Stomach (tissue), 9 donors: Measurements from ENCODE around the gene GRIN3A. TPM values are rescaled to one million over a fixed set of nuclear protein-coding genes. Genes with fewer than 3 reads are reported as not detected.
"Not testable (repeated sequence)": the region's sequence is repeated elsewhere in the genome, so short reads cannot be mapped to it uniquely, and the experiment has no call there.

Experiments used
- DNase-seq, 2 donors: peaks; one replicate each; pipeline versions ENCODE4 v3.0.0 to v3.0.0-alpha.2; 2013 to 2019
- H3K27ac ChIP-seq, 5 donors: fragments of 200-600 bp in 4 of 5; sonication (generic) in 4 of 5; one replicate each; pipeline ENCODE4 v1.5.1; 2013 to 2019; ENCODE audit warnings: mild to moderate bottlenecking in 1 of 5, moderate library complexity in 1 of 5
- H3K27me3 ChIP-seq, 3 donors: fragments of 200-600 bp; sonication (generic); one replicate each; pipeline ENCODE4 v1.5.1; 2017 to 2019; ENCODE audit warnings: mixed run types in 1 of 3
- H3K36me3 ChIP-seq, 4 donors: fragments of 200-600 bp; sonication (generic); 1 replicate in 3 of 4; 2 replicates in 1 of 4; pipeline ENCODE4 v1.5.1; 2016 to 2019
- H3K4me1 ChIP-seq, 4 donors: fragments of 200-600 bp; sonication (generic); one replicate each; pipeline ENCODE4 v1.5.1; 2016 to 2019
- H3K4me3 ChIP-seq, 4 donors: fragments of 200-600 bp; sonication (generic) in 3 of 4; one replicate each; pipeline ENCODE4 v1.5.1; 2016 to 2019; ENCODE audit warnings: mild to moderate bottlenecking in 1 of 4
- H3K9me3 ChIP-seq, 4 donors: fragments of 200-600 bp; sonication (generic); one replicate each; pipeline ENCODE4 v1.5.1; 2016 to 2019
- EP300 ChIP-seq: sonication (generic); formaldehyde crosslinking; IDR thresholded peaks from one replicate; pipeline ENCODE4 v1.6.1; 2017; ENCODE audit warnings: antibody characterized with exemption
- POLR2A ChIP-seq, 4 donors: fragments of 450-650 bp; IDR thresholded peaks; one replicate each; pipeline ENCODE4 v1.6.1; 2016; ENCODE audit warnings: antibody characterized with exemption in 4 of 4, control low read depth in 2 of 4, mild to moderate bottlenecking in 1 of 4, moderate library complexity in 1 of 4
- POLR2AphosphoS5 ChIP-seq, 3 donors: sonication (generic); formaldehyde crosslinking; IDR thresholded peaks; one replicate each; pipeline ENCODE4 v1.6.1; 2016; ENCODE audit warnings: antibody characterized with exemption in 3 of 3
- WGBS, 5 donors: extraction: QIAGEN DNeasy Blood & Tissue Kit in 3 of 5; methylation state at CpG; one replicate each; pipeline versions ENCODE4 v1.1.5 to v1.1.7; 2013 to 2018; 5-methylcytosine and 5-hydroxymethylcytosine counted together
- intact Hi-C: fragments of 100-400 bp; cut with DNase I; formaldehyde crosslinking; loops from one replicate; pipeline ENCODE4 v1.15.1; 2023; ENCODE audit warnings: low total_unique reads
- polyA plus RNA-seq, 3 donors: library from polyadenylated mRNA; stranded (reverse); fragments of 200-250 nt; gene quantifications; one replicate each; pipeline ENCODE4 v1.2.3, GENCODE V29; 2013
- total RNA-seq, 5 donors: library from RNA; depleted of rRNA; stranded (reverse); fragments of >200 nt; gene quantifications; one replicate each; pipeline versions ENCODE4 v1.1.0 to v1.2.3, GENCODE V29; 2014 to 2016
- TF ChIP-seq, protein P1 (sequence below), 7 experiments: fragments of 450-650 bp in 4 of 7; fragments of 200-600 bp in 3 of 7; sonication (generic) in 3 of 7; IDR thresholded peaks; one replicate each; pipeline ENCODE4 v1.5.1; 2016 to 2019; ENCODE audit warnings: antibody characterized with exemption in 7 of 7, control low read depth in 2 of 7, mild to moderate bottlenecking in 1 of 7
- donor health status: healthy with polysubstance abuse.
- donor health status: Bipolar disorder and iron deficiency.
- donor health status: healthy.

Gene GRIN3A
- total and polyA plus RNA-seq, 8 donors, result 0.18 TPM; not detected in 7

DNA sequence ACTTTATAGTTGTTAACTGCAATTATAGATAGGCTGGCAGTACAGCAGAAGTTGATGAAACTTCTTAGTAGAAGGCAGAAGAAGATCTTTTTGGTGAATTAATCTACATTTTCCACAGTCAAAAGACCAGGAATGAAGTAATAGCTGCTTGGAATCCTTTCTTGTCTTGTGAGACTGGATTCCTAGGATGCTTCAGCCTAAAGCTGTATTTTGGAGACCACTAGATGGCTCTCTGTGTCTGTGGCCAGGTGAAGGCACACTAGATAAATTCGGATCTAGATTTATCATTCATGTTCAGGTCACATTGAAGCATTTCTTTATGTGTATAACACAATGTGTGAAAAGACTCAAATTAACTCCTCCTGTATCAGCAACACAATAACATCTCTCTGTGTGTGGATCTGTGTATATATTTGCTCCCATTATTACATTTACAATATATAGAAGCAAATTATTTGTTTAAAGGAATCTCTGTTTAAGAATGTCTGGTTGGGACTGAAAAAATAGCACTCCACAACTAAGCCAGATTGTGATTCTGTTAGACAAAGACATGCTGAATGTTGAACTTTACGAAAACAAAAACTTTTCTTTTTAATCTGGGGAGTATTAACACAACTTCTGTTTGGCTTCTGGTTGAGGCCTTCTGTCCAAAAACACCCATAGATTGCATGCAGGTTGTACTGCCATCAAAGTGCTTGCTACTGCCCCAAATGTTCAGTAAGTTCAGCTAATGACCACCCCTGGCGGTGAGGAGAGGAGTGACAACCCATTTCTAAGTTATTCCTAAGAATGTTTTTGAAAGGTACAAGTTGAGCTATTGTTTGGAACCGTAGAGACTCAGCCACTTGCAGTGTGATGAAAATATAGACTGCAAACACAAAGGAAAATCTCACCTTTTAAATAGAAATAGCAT, 10.6 kb downstream of the GRIN3A start:
- intact Hi-C loops, result no loop called here
- H3K27me3 ChIP-seq, result peaks cover 0 to 4% (median 0%) of the 10 kb centered on the region in 3 donors
- no peak overlapping the region for H3K27ac ChIP-seq
- H3K9me3 ChIP-seq, result no peaks in the 10 kb centered on the region
- peak in 1 of 2 donors; percentile 48 for DNase-seq
- 31 to 42% (median 34%) methylated on average over 4 of the region's 4 CpGs for WGBS, 5 donors
- no peak overlapping the region for H3K4me3 ChIP-seq
- no peaks in the 10 kb centered on the region for H3K36me3 ChIP-seq
- TF ChIP-seq, protein P1, sequence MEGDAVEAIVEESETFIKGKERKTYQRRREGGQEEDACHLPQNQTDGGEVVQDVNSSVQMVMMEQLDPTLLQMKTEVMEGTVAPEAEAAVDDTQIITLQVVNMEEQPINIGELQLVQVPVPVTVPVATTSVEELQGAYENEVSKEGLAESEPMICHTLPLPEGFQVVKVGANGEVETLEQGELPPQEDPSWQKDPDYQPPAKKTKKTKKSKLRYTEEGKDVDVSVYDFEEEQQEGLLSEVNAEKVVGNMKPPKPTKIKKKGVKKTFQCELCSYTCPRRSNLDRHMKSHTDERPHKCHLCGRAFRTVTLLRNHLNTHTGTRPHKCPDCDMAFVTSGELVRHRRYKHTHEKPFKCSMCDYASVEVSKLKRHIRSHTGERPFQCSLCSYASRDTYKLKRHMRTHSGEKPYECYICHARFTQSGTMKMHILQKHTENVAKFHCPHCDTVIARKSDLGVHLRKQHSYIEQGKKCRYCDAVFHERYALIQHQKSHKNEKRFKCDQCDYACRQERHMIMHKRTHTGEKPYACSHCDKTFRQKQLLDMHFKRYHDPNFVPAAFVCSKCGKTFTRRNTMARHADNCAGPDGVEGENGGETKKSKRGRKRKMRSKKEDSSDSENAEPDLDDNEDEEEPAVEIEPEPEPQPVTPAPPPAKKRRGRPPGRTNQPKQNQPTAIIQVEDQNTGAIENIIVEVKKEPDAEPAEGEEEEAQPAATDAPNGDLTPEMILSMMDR (IDR thresholded peaks at IDR 0.05), result peak in 2 of 7 experiments; percentile 30 to 36
- no peak for TF ChIP-seq EP300
- H3K4me1 ChIP-seq, result no peaks in the 10 kb centered on the region

DNA sequence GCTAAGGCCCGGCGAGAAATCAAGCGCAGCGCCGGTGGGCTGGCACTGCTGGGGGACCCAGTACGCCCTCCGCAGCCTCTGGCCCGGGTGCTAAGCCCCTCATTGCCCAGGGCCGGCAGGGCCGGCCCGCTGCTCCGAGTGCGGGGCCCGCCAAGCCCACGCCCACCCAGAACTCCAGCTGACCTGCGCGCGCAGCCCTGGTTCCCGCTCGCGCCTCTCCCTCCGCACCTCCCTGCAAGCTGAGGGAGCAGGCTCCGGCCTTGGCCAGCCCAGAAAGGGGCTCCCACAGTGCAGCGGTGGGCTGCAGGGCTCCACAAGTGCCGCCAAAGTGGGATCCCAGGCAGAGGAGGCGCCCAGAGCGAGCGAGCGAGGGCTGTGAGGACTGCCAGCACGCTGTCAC, 14.2 kb downstream of the GRIN3A start:
- H3K9me3 ChIP-seq, H3K27ac ChIP-seq, H3K36me3 ChIP-seq, DNase-seq, H3K27me3 ChIP-seq, H3K4me1 ChIP-seq, H3K4me3 ChIP-seq, intact Hi-C loops: not testable (repeated sequence)
- WGBS, 5 donors, result 93 to 97% (median 96%) methylated on average over 13 to 30 of the region's 30 CpGs

DNA sequence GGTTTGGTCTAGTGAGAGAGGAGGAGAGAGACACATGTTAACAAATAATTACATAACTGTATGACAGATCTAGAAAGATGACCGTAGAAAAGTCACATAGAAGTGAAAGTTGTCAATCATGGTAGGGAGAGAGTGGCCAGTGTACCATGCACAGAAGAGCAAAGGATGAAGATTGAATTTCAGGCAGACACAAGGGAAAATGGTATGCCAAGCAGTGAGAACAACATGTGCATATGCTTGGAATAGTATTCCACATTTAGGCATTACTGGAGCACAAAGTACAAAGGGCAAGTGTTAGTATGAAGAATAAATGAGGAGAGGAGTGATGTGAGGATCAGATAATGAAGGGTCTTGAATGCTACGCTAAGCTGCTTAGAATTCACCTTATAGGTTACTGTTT, 20.3 kb downstream of the GRIN3A start:
- Histone ChIP-seq H3K9me3 (no peaks in the 10 kb centered on the region), H3K27me3 (no peaks in the 10 kb centered on the region), H3K4me3 (no peak overlapping the region), H3K27ac (no peak overlapping the region), H3K36me3 (no peaks in the 10 kb centered on the region), H3K4me1 (no peaks in the 10 kb centered on the region)
- TF ChIP-seq, protein P1 (IDR thresholded peaks at IDR 0.05), result no peak
- TF ChIP-seq EP300 (no peak), POLR2AphosphoS5 (IDR thresholded peaks at IDR 0.05) (no peak), POLR2A (IDR thresholded peaks at IDR 0.05) (no peak)
- WGBS, 5 donors, result 53 to 83% (median 63%) methylated on average over 2 of the region's 2 CpGs
- DNase-seq, result no peak
- intact Hi-C loops, result no loop called here

DNA sequence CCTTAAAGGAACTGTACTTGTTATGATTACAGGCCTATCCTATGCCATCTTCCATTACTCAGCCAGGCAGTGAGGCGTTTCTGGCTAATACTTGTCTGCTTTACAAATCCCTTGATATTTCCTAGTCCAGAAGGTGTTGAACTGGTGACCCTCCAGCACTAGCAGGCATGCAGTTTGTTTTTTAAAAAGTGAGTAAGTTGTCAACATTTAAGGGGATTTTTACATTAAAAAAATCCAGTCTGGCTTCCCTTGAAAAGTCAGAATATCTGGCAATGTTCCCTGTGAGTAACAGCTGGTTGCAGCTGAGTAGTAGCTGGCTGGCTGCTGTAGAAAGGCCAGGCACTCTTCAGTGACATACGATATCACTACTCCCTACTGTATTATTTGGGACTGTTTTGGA, 21.8 kb downstream of the GRIN3A start:
- no peaks in the 10 kb centered on the region for H3K9me3 ChIP-seq
- peaks cover 0 to 2% (median 2%) of the 10 kb centered on the region in 3 donors for H3K27me3 ChIP-seq
- TF ChIP-seq POLR2AphosphoS5 (IDR thresholded peaks at IDR 0.05) (no peak), POLR2A (IDR thresholded peaks at IDR 0.05) (no peak), EP300 (no peak)
- TF ChIP-seq, protein P1 (IDR thresholded peaks at IDR 0.05), result no peak
- 31 to 55% (median 51%) methylated on average over 2 of the region's 2 CpGs for WGBS, 5 donors
- no peaks in the 10 kb centered on the region for H3K36me3 ChIP-seq
- peak in 1 of 2 donors; percentile 67 for DNase-seq
- no peak overlapping the region for H3K27ac ChIP-seq
- intact Hi-C loops, result no loop called here
- H3K4me3 ChIP-seq, result no peak overlapping the region
- no peaks in the 10 kb centered on the region for H3K4me1 ChIP-seq
